GM18505 (cell line): ENCODE measurements around the gene SDK1.
A peak's percentile ranks its signal among the peaks of the same experiment; 100 is the strongest.
"Not testable (repeated sequence)": the region's sequence is repeated elsewhere in the genome, so short reads cannot be mapped to it uniquely, and the experiment has no call there.

Source experiments
- ATAC-seq: cut with Tn5 transposase; IDR thresholded peaks from one replicate; pipeline ENCODE4 v1.9.1; 2021; ENCODE audit not compliant: unreplicated experiment
- POLR2A ChIP-seq: IDR thresholded peaks from 4 replicates; pipeline ENCODE4 v1.6.1; 2011; ENCODE audit warnings: borderline replicate concordance; ENCODE audit not compliant: insufficient read depth, insufficient read length; ENCODE audit errors: extremely low read depth

Gene SDK1

GRCh38 chr7:3953133-3953532 lies 652.1 kb downstream of the SDK1 start:
- TF ChIP-seq POLR2A, result no peak
- ATAC-seq, result no peak

- no peak for TF ChIP-seq POLR2A
- no peak for ATAC-seq
Measured at GRCh38 chr7:3953946-3954345, 652.9 kb downstream of the SDK1 start.

DNA sequence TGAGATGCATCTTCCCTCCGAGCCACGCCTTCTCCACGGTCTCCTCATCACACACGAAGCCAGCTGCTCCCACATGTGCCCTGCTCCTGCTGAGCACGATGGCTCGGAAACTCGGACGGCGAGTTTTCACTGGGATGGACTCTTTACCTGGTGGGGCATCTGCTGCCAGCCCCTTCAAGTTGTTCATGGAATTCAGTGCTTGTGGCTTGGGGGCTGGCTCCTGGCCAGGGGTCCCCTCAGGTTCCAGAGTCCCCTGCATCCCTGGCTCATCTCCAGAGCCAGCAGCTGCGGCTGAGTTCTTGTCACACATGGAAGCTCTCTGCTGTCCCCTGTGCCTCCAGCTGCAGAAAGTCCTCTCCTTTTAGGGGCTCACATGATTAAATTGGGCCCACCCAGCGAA lies 654.0 kb downstream of the SDK1 start:
- TF ChIP-seq POLR2A, result no peak
- ATAC-seq, result no peak

- TF ChIP-seq POLR2A, result no peak
- ATAC-seq, result peak; percentile 80
Measured at GRCh38 chr7:3955751-3956696, 655.0 kb downstream of the SDK1 start.

- ATAC-seq, result peak; percentile 39
- no peak for TF ChIP-seq POLR2A
Measured at GRCh38 chr7:3956949-3957348, 655.9 kb downstream of the SDK1 start.

GRCh38 chr7:3957472-3958108 lies 656.5 kb downstream of the SDK1 start:
- peak; percentile 42 for ATAC-seq
- no peak for TF ChIP-seq POLR2A

DNA sequence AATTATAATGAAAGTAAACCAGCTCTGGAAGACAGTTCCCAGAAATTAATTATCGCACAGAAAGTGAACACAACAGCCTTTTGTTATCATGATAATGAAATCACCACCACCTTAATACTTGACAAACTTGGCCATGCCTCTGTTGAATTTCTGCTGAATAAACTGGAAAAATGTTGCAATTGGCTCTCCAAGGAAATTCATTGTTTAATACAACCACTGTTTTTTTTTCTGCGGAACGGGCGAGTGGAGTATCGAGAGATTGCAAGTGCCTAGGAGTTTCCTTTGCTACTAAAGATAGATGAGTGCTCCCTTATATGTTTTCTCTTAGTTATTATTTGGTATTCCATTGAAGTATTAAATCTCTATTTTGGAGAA lies 657.0 kb downstream of the SDK1 start:
- no peak for ATAC-seq
- no peak for TF ChIP-seq POLR2A

- ATAC-seq, result no peak
- no peak for TF ChIP-seq POLR2A
Measured at GRCh38 chr7:3959364-3959763, 658.3 kb downstream of the SDK1 start.

DNA sequence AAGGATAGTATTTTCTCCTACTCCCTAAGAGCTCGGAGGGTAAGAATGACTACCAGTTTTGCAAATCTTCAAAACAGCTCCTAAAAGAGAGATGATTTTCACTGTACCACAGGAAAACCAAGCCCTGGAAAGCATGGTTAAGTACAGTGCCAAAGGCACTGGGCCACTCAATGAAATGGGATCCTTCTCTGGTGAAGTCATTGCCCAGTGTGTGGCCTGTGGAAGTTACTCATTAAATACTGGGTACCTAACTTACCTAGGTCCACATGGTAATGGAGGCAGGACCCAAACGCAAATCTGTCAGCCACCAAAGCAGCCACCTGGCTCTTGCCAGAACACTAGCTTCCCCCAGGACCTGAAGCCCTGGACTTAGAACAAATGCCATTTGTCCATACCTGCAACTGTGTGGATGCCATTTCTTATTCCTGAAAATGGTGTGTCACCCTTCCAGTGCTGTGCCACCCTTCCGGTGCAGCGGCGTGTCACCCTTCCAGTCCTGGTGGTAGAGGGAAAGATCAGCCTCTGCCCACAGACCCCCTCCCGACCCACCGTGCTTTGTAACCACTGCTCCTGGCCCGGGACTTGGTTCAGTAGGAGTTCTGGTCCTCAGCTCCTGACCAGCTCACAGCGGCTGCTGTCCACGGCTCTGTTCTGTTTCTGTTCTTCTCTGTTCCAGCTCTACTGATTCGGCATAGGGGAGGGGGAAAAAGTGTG lies 659.2 kb downstream of the SDK1 start:
- no peak for ATAC-seq
- TF ChIP-seq POLR2A, result no peak

DNA sequence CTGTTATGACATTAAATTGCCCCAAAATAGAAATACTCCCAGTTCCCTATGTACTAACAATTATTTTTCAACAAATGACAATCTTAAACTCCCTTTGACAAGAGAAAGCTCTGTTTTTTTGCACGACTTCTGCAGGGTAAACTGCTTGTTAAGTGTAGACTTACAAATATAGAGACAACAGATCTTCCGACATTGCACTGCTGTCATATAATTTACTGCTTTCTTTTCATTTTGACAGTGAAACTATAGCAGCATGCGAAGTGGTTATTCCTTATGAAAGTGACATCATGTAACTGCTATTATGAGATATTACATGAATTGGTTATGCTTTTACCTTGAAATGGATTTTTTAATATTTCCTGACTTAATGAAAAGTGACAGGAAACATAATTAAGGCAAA lies 659.9 kb downstream of the SDK1 start:
- TF ChIP-seq POLR2A, result no peak
- no peak for ATAC-seq

DNA sequence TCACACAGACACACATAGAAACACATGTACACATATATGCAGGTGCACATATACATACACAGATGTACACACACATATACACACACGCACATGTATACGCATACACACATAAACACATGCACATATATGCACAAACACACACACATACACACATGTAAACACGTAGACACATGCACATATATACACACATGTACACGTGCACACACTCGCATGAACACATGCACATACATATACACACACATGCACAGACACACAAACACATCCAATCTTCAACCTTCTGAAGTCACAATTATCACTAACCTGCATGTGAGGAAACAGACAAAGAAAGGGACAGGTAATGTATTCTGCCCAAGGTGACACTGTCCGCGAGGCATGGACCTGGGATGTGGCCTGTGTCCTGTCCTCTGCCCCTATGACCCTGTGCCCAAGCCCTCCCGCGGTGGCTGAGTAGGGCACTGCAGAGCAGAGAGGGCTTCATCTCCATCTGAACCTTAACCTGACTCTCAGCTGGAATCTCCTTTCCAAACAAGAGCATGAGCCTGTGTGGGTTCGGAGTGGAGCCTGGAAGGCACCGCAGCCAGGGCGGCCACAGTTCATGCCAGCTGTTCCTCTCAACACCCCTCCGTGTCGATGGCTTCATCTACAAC lies 660.9 kb downstream of the SDK1 start:
- TF ChIP-seq POLR2A, result no peak
- no peak for ATAC-seq

GRCh38 chr7:3963768-3964167 lies 662.7 kb downstream of the SDK1 start:
- ATAC-seq, result not testable (repeated sequence)

DNA sequence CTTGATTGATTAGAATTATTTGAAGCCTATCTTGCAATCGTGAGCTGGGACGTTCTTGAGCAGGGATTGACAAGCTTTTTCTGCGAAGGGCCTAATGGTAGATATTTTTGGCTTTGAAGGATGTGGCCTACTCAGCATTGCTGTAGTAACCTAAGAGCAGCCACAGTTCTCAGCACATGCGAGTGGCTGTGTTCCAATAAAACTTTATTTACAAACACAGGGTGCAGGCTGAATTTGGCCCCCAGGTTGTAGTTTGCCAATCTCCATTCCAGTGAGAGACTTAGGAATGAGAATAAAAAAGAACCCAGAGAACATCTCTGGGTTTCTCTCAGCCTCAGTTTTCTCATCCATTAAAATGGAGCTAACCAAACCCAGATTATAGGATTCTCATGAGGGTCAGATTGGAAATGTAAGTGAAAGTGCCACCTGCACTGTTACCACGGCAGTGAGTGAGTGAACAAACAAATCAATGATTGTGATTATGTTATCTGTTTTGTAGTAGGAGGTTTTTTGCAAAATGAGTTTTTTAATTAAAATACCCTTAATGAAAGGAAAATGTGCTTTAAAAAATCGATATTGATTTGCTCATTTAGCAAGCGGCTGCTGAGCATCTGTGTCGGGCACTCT lies 664.0 kb downstream of the SDK1 start:
- TF ChIP-seq POLR2A, result no peak

DNA sequence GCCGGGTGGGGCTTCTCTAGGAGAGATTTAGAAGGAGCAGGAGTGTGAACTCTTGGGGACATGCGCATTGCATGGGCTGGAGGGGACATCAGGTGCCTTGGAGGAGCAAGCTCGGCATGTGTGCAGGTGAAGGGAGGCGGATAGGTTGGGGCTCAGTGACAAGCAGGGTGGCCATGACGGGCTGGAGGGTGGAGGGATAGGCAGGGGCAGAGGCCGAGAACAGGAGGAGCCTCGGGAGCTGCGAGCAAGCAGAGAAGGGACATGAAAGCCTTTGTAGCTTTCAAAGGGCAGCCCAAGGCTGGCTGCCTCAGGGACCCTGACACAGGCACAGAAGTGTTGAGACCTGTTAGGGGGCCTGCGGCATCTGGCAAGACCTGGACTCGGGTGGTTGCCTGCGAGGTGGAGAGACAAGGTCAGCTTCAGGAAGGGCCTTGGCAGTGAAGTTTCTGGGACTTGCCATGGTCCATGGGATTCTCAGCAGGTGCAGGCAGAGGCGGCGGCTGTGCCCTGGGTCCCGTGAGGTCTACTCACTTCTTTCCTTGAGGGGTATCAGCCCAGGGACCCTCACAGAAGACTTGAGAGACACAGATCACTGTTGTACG lies 664.8 kb downstream of the SDK1 start:
- no peak for TF ChIP-seq POLR2A
- no peak for ATAC-seq

More for the DNA sequence above, 664.0 kb downstream of the SDK1 start:
- no peak for ATAC-seq
